Small intestine (tissue), 7 donors: Measurements from ENCODE around the gene BCAP31. TPM values are rescaled to one million over a fixed set of nuclear protein-coding genes. Genes with fewer than 3 reads are reported as not detected.
A peak's percentile ranks its signal among the peaks of the same experiment; 100 is the strongest.

ENCODE experiments used
- DNase-seq, 2 donors: peaks; one replicate each; pipeline versions ENCODE4 v3.0.0 to v3.0.0-alpha.2; 2013
- FAIRE-seq: peaks from 2 replicates; lab custom pipeline; 2012; peaks lifted over from hg19 to GRCh38; lab: Jason Lieb, UNC
- H3K27ac ChIP-seq, 3 donors: one replicate each; pipeline ENCODE4 v1.5.1; 2013; ENCODE audit warnings: low read length in 2 of 3, mild to moderate bottlenecking in 2 of 3, control low read depth in 1 of 3, inconsistent platforms in 1 of 3, low read depth in 1 of 3, moderate library complexity in 1 of 3
- H3K27me3 ChIP-seq, 3 donors: one replicate each; pipeline ENCODE4 v1.6.1; 2013; ENCODE audit warnings: low read length in 3 of 3, inconsistent platforms in 1 of 3; ENCODE audit not compliant: control insufficient read depth in 3 of 3, insufficient read depth in 3 of 3
- H3K36me3 ChIP-seq, 3 donors: one replicate each; pipeline ENCODE4 v1.6.1; 2013; ENCODE audit warnings: low read length in 3 of 3, inconsistent platforms in 1 of 3, low read depth in 1 of 3, mild to moderate bottlenecking in 1 of 3, moderate library complexity in 1 of 3; ENCODE audit not compliant: control insufficient read depth in 3 of 3, insufficient read depth in 2 of 3
- H3K4me1 ChIP-seq, 3 donors: one replicate each; pipeline ENCODE4 v1.6.1; 2013; ENCODE audit warnings: low read length in 2 of 3, inconsistent platforms in 1 of 3, low read depth in 1 of 3, mild to moderate bottlenecking in 1 of 3, moderate library complexity in 1 of 3; ENCODE audit not compliant: control insufficient read depth in 3 of 3, insufficient read depth in 2 of 3
- H3K4me3 ChIP-seq, 3 donors: one replicate each; pipeline ENCODE4 v1.5.1; 2013; ENCODE audit warnings: low read length in 3 of 3, control low read depth in 1 of 3, inconsistent platforms in 1 of 3, low read depth in 1 of 3, mild to moderate bottlenecking in 1 of 3, moderate library complexity in 1 of 3
- H3K9me3 ChIP-seq, 2 donors: one replicate each; pipeline ENCODE4 v1.6.1; 2013; ENCODE audit warnings: low read depth in 1 of 2, low read length in 1 of 2; ENCODE audit not compliant: control insufficient read depth in 2 of 2, insufficient read depth in 1 of 2
- WGBS, 3 donors: extraction: QIAGEN DNeasy Blood & Tissue Kit; methylation state at CpG; one replicate each; pipeline ENCODE4 v1.1.7; 2013; 5-methylcytosine and 5-hydroxymethylcytosine counted together
- polyA plus RNA-seq, 4 donors: library from polyadenylated mRNA; stranded (reverse) in 3 of 4; unstranded in 1 of 4; fragments of 200-250 nt in 3 of 4; fragments of 120-200 nt in 1 of 4; gene quantifications; one replicate each; pipeline versions ENCODE4 v1.2.1 to v1.2.3, GENCODE V29; 2013
- donor health status: healthy with polysubstance abuse.
- donor health status: control.
- donor health status: control.
- donor health status: Bipolar disorder and iron deficiency.
- donor health status: healthy.

BCAP31 gene
- polyA plus RNA-seq, 4 donors: 68.4 to 243 (median 152) TPM

- Histone ChIP-seq H3K9me3 (no peaks in the 10 kb centered on the region), H3K4me1 (no peaks in the 10 kb centered on the region), H3K27ac (no peak overlapping the region), H3K4me3 (no peak overlapping the region), H3K27me3 (peaks cover 0 to 15% (median 5%) of the 10 kb centered on the region in 3 donors), H3K36me3 (no peaks in the 10 kb centered on the region)
- FAIRE-seq (no peak), DNase-seq (peak; percentile 56 to 77)
- 5 to 34% (median 9%) methylated on average over 29 to 31 of the region's 31 CpGs for WGBS, 3 donors
Observed at GRCh38 chrX:153662266-153662665, 61.9 kb downstream of the BCAP31 start.

- Histone ChIP-seq H3K4me3 (no peak overlapping the region), H3K27me3 (peaks cover 0 to 12% (median 5%) of the 10 kb centered on the region in 3 donors), H3K9me3 (no peaks in the 10 kb centered on the region), H3K4me1 (no peaks in the 10 kb centered on the region), H3K36me3 (no peaks in the 10 kb centered on the region), H3K27ac (no peak overlapping the region)
- FAIRE-seq (no peak), DNase-seq (no peak)
- WGBS, 3 donors: 86 to 96% (median 88%) methylated on average over 3 of the region's 3 CpGs
Observed at GRCh38 chrX:153659268-153659667, 64.9 kb downstream of the BCAP31 start.

- Histone ChIP-seq H3K27ac (no peak overlapping the region), H3K4me1 (no peaks in the 10 kb centered on the region), H3K9me3 (no peaks in the 10 kb centered on the region), H3K27me3 (peaks cover 0 to 4% (median 2%) of the 10 kb centered on the region in 3 donors), H3K4me3 (no peak overlapping the region), H3K36me3 (no peaks in the 10 kb centered on the region)
- DNase-seq (no peak), FAIRE-seq (no peak)
- WGBS, 3 donors: 83 to 90% (median 88%) methylated on average over 8 to 9 of the region's 9 CpGs
Observed at GRCh38 chrX:153657161-153657560, 67.0 kb downstream of the BCAP31 start.

GRCh38 chrX:153653556-153653955, 70.6 kb downstream of the BCAP31 start:
- H3K36me3 ChIP-seq: no peaks in the 10 kb centered on the region
- H3K4me3 ChIP-seq: no peak overlapping the region
- DNase-seq (no peak), FAIRE-seq (no peak)
- H3K27ac ChIP-seq: no peak overlapping the region
- H3K27me3 ChIP-seq: peaks cover 0 to 4% (median 3%) of the 10 kb centered on the region in 3 donors
- H3K4me1 ChIP-seq: no peaks in the 10 kb centered on the region
- 81 to 92% (median 82%) methylated on average over 2 of the region's 2 CpGs for WGBS, 3 donors
- no peaks in the 10 kb centered on the region for H3K9me3 ChIP-seq

GRCh38 chrX:153651540-153652079, 72.6 kb downstream of the BCAP31 start:
- no peaks in the 10 kb centered on the region for H3K36me3 ChIP-seq
- WGBS, 3 donors: 72 to 77% (median 77%) methylated on average over 8 to 9 of the region's 9 CpGs
- peaks cover 3 to 17% (median 12%) of the 10 kb centered on the region in 3 donors for H3K27me3 ChIP-seq
- no peaks in the 10 kb centered on the region for H3K9me3 ChIP-seq
- H3K27ac ChIP-seq: no peak overlapping the region
- FAIRE-seq (no peak), DNase-seq (peak in 1 of 2 donors; percentile 8)
- no peak overlapping the region for H3K4me3 ChIP-seq
- H3K4me1 ChIP-seq: no peaks in the 10 kb centered on the region

- WGBS, 3 donors: 88 to 89% (median 89%) methylated on average over 12 to 13 of the region's 13 CpGs
- H3K4me3 ChIP-seq: no peak overlapping the region
- no peaks in the 10 kb centered on the region for H3K9me3 ChIP-seq
- no peaks in the 10 kb centered on the region for H3K4me1 ChIP-seq
- H3K27ac ChIP-seq: no peak overlapping the region
- no peak for FAIRE-seq
- peaks cover 3 to 24% (median 14%) of the 10 kb centered on the region in 3 donors for H3K27me3 ChIP-seq
- H3K36me3 ChIP-seq: no peaks in the 10 kb centered on the region
- no peak for DNase-seq
Observed at GRCh38 chrX:153650959-153651358, 73.2 kb downstream of the BCAP31 start.

Other genes starting within 250 kb of the BCAP31 start
- 10 to 100 TPM in 2 of 4 donors, 1 to 10 TPM in 2; 3.1 to 23.2 (median 12.6) TPM for gene BGN, start 229.4 kb downstream of the BCAP31 start, polyA plus RNA-seq
- gene ATP2B3, start 206.7 kb downstream of the BCAP31 start, polyA plus RNA-seq: under 1 TPM in 2 of 4 donors, not detected in 2; 0.30 to 0.36 TPM
- gene CCNQ, start 125.2 kb downstream of the BCAP31 start, polyA plus RNA-seq: 10 to 100 TPM; 14.9 to 41.9 (median 34.4) TPM
- 1 to 10 TPM in 1 of 4 donors, under 1 TPM in 1, not detected in 2; 0.06 to 5.5 TPM for gene DUSP9, start 77.2 kb downstream of the BCAP31 start, polyA plus RNA-seq
- 10 to 100 TPM in 1 of 4 donors, 1 to 10 TPM in 2, not detected in 1; 1.1 to 54.5 (median 1.4) TPM for gene PNCK, start 50.6 kb downstream of the BCAP31 start, polyA plus RNA-seq
- gene SLC6A8, start 36.5 kb downstream of the BCAP31 start, polyA plus RNA-seq: 100 to 1,000 TPM in 1 of 4 donors, 10 to 100 TPM in 3; 34.0 to 140 (median 59.2) TPM
- gene ABCD1, start 469 bp upstream of the BCAP31 start, polyA plus RNA-seq: 10 to 100 TPM; 10.1 to 37.3 (median 20.4) TPM
- 1 to 10 TPM in 1 of 4 donors, under 1 TPM in 2, not detected in 1; 0.54 to 1.6 (median 0.66) TPM for gene PLXNB3, start 39.9 kb upstream of the BCAP31 start, polyA plus RNA-seq
- 1 to 10 TPM in 1 of 4 donors, under 1 TPM in 2, not detected in 1; 0.15 to 1.1 (median 0.27) TPM for gene SRPK3, start 56.7 kb upstream of the BCAP31 start, polyA plus RNA-seq
- gene IDH3G, start 70.0 kb upstream of the BCAP31 start, polyA plus RNA-seq: 100 to 1,000 TPM in 1 of 4 donors, 10 to 100 TPM in 3; 59.9 to 114 (median 85.5) TPM
- gene SSR4, start 70.3 kb upstream of the BCAP31 start, polyA plus RNA-seq: 100 to 1,000 TPM; 288 to 694 (median 446) TPM
- 10 to 100 TPM in 1 of 4 donors, 1 to 10 TPM in 2, under 1 TPM in 1; 0.22 to 11.5 (median 2.4) TPM for gene PDZD4, start 106.2 kb upstream of the BCAP31 start, polyA plus RNA-seq
- gene L1CAM, start 161.8 kb upstream of the BCAP31 start, polyA plus RNA-seq: 10 to 100 TPM in 1 of 4 donors, 1 to 10 TPM in 1, under 1 TPM in 1, not detected in 1; 0.54 to 16.3 (median 2.1) TPM
- gene AVPR2, start 180.3 kb upstream of the BCAP31 start, polyA plus RNA-seq: 1 to 10 TPM in 1 of 4 donors, under 1 TPM in 1, not detected in 2; 0.31 to 3.5 TPM
- gene ARHGAP4, start 201.9 kb upstream of the BCAP31 start, polyA plus RNA-seq: 10 to 100 TPM; 29.8 to 63.0 (median 49.0) TPM
- gene NAA10, start 210.7 kb upstream of the BCAP31 start, polyA plus RNA-seq: 100 to 1,000 TPM in 3 of 4 donors, 10 to 100 TPM in 1; 55.6 to 152 (median 107) TPM
- 100 to 1,000 TPM in 1 of 4 donors, 10 to 100 TPM in 2, 1 to 10 TPM in 1; 5.1 to 114 (median 21.9) TPM for gene RENBP, start 220.3 kb upstream of the BCAP31 start, polyA plus RNA-seq
- 10 to 100 TPM in 2 of 4 donors, 1 to 10 TPM in 2; 7.6 to 32.9 (median 19.5) TPM for gene HCFC1, start 247.4 kb upstream of the BCAP31 start, polyA plus RNA-seq
- gene TMEM187, start 248.4 kb upstream of the BCAP31 start, polyA plus RNA-seq: 10 to 100 TPM in 1 of 4 donors, 1 to 10 TPM in 3; 4.2 to 10.1 (median 6.0) TPM